ENCODE results near the gene EZR. TPM values are rescaled to one million over a fixed set of nuclear protein-coding genes. Genes with fewer than 3 reads are reported as not detected.

EZR gene
- total and polyA plus RNA-seq, 2 of the 8 experiments (the other 6 are each of a cell fraction or from before 2014, with no cell fraction given), result 122 to 286 TPM

DNA sequence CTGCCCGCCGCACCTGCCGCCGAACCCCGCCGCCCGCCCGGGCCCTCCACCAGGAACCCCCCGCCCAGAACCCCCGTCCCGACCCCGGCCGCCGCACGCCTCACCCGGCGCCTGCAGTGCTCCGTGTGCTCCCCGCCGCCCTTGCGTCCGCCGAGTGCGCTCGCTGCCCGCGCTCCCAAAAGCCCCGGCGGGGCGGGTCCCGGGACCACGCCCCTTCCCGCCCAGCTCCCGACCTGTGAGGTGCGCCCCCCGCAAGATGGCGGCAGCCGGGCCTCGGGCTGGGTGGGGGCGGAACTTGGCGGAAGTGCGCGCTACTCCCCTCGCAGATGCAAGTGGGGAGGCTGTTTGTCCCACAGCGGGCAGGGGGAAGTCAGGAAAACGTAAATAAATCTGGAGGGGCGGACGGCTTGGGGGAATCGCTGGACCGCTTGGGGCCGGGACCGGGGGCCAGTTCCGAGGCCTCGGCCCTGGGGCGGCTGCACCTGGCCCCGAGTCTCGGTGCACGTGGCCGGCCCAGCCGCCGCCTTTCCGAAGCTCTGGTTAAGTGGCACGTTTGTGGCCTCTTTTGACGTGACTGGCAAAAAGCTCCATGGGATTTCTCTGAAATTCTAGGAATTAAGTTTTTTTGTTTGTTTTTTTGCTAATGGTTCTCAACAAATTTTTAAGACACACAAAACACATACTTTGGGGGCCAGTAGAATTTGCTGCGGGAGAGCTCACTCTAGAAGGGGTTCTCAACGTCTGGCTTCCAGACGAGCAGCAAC lies at the start of gene EZR (continued):
- TF ChIP-seq SIX5 (IDR thresholded peaks at IDR 0.05; ENCODE audit: low read depth, low read length) (no peak), ZNF274 (IDR thresholded peaks at IDR 0.05; ENCODE audit: borderline replicate concordance, extremely low read depth, low read length) (no peak), CBX8 (IDR thresholded peaks at IDR 0.05; ENCODE audit: borderline replicate concordance, low read depth, low read length) (no peak), POLR2A (IDR thresholded peaks at IDR 0.05; ENCODE audit: control extremely low read depth in 1 of 2, low read depth in 2 of 2, low read length in 2 of 2) (peak; percentile 83 to 93), POLR2AphosphoS5 (IDR thresholded peaks at IDR 0.05; ENCODE audit: low read depth, low read length) (peak; percentile 83), KDM4A (IDR thresholded peaks at IDR 0.05; ENCODE audit: low read depth, low read length, severe bottlenecking) (peak; percentile 46), ASH2L (IDR thresholded peaks at IDR 0.05; ENCODE audit: low read length) (peak; percentile 57), SIN3A (conservative IDR thresholded peaks at IDR 0.05 in 1 of 2, IDR thresholded peaks at IDR 0.05 in 1 of 2; ENCODE audit: low read depth in 1 of 2, low read length in 2 of 2) (peak in 1 of 2 experiments; percentile 62; a peak in 1 of 4 replicates), RBBP5 (IDR thresholded peaks at IDR 0.05; ENCODE audit: borderline replicate concordance, low read depth, low read length) (0 out of 2 replicates have a peak, but pooled peaks have one; percentile 44)
- TF ChIP-seq, protein P1, sequence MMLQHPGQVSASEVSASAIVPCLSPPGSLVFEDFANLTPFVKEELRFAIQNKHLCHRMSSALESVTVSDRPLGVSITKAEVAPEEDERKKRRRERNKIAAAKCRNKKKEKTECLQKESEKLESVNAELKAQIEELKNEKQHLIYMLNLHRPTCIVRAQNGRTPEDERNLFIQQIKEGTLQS (IDR thresholded peaks at IDR 0.05; ENCODE audit: insufficient read depth, low read depth, low read length), result no peak
- TF ChIP-seq, protein P2, sequence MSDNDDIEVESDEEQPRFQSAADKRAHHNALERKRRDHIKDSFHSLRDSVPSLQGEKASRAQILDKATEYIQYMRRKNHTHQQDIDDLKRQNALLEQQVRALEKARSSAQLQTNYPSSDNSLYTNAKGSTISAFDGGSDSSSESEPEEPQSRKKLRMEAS (IDR thresholded peaks at IDR 0.05), result peak; percentile 99
